ENCODE measurements around the gene TJP1.
"Not testable (repeated sequence)": the region's sequence is repeated elsewhere in the genome, so short reads cannot be mapped to it uniquely, and the experiment has no call there.

The TJP1 gene

GRCh38 chr15:29731865-29732264 lies 90.4 kb downstream of the TJP1 start:
- no peak overlapping the region for H3K27ac ChIP-seq (ENCODE audit: poor library complexity, severe bottlenecking)
- no peak for TF ChIP-seq CTCF (IDR thresholded peaks at IDR 0.05; ENCODE audit: poor library complexity, severe bottlenecking)

GRCh38 chr15:29730471-29730870 lies 91.8 kb downstream of the TJP1 start:
- not testable (repeated sequence) for H3K4me3 ChIP-seq (ENCODE audit: severe bottlenecking); DNase-seq (ENCODE audit: low spot score); H3K27me3 ChIP-seq (ENCODE audit: insufficient read depth, poor library complexity, severe bottlenecking); H3K9me3 ChIP-seq (ENCODE audit: severe bottlenecking); ATAC-seq (ENCODE audit: low read depth); H3K27ac ChIP-seq (ENCODE audit: poor library complexity, severe bottlenecking)
- Histone ChIP-seq H3K36me3 (ENCODE audit: low read depth) (peaks cover 94% of the 10 kb centered on the region), H3K4me1 (ENCODE audit: insufficient read depth, poor library complexity, severe bottlenecking) (peaks cover 11% of the 10 kb centered on the region)

More at GRCh38 chr15:29731865-29732264, 90.4 kb downstream of the TJP1 start:
- Histone ChIP-seq H3K9me3 (ENCODE audit: severe bottlenecking) (no peaks in the 10 kb centered on the region), H3K4me1 (ENCODE audit: insufficient read depth, poor library complexity, severe bottlenecking) (peaks cover 25% of the 10 kb centered on the region), H3K4me3 (ENCODE audit: severe bottlenecking) (no peak overlapping the region), H3K36me3 (ENCODE audit: low read depth) (peaks cover 94% of the 10 kb centered on the region), H3K27me3 (ENCODE audit: insufficient read depth, poor library complexity, severe bottlenecking) (no peaks in the 10 kb centered on the region)
- ATAC-seq (ENCODE audit: low read depth) = no peak
- DNase-seq (ENCODE audit: low spot score) = no peak

GRCh38 chr15:29728418-29728817 lies 93.8 kb downstream of the TJP1 start:
- H3K27ac ChIP-seq (ENCODE audit: poor library complexity, severe bottlenecking) = no peak overlapping the region
- H3K9me3 ChIP-seq (ENCODE audit: severe bottlenecking) = no peaks in the 10 kb centered on the region
- TF ChIP-seq CTCF (IDR thresholded peaks at IDR 0.05; ENCODE audit: poor library complexity, severe bottlenecking) = no peak
- H3K27me3 ChIP-seq (ENCODE audit: insufficient read depth, poor library complexity, severe bottlenecking) = no peaks in the 10 kb centered on the region
- DNase-seq (ENCODE audit: low spot score) = no peak
- no peaks in the 10 kb centered on the region for H3K4me1 ChIP-seq (ENCODE audit: insufficient read depth, poor library complexity, severe bottlenecking)
- ATAC-seq (ENCODE audit: low read depth) = peak; percentile 19; the same call in 1 of the 3 replicates
- peaks cover 94% of the 10 kb centered on the region for H3K36me3 ChIP-seq (ENCODE audit: low read depth)
- H3K4me3 ChIP-seq (ENCODE audit: severe bottlenecking) = no peak overlapping the region

GRCh38 chr15:29727871-29728270 lies 94.4 kb downstream of the TJP1 start:
- TF ChIP-seq CTCF (IDR thresholded peaks at IDR 0.05; ENCODE audit: poor library complexity, severe bottlenecking) = no peak
- peaks cover 94% of the 10 kb centered on the region for H3K36me3 ChIP-seq (ENCODE audit: low read depth)
- no peaks in the 10 kb centered on the region for H3K4me1 ChIP-seq (ENCODE audit: insufficient read depth, poor library complexity, severe bottlenecking)
- no peaks in the 10 kb centered on the region for H3K27me3 ChIP-seq (ENCODE audit: insufficient read depth, poor library complexity, severe bottlenecking)
- no peak overlapping the region for H3K27ac ChIP-seq (ENCODE audit: poor library complexity, severe bottlenecking)
- no peaks in the 10 kb centered on the region for H3K9me3 ChIP-seq (ENCODE audit: severe bottlenecking)
- no peak for ATAC-seq (ENCODE audit: low read depth)
- no peak overlapping the region for H3K4me3 ChIP-seq (ENCODE audit: severe bottlenecking)
- DNase-seq (ENCODE audit: low spot score) = no peak

GRCh38 chr15:29726553-29726952 lies 95.7 kb downstream of the TJP1 start:
- no peaks in the 10 kb centered on the region for H3K27me3 ChIP-seq (ENCODE audit: insufficient read depth, poor library complexity, severe bottlenecking)
- ATAC-seq (ENCODE audit: low read depth) (no peak), DNase-seq (ENCODE audit: low spot score) (no peak)
- H3K27ac ChIP-seq (ENCODE audit: poor library complexity, severe bottlenecking) = no peak overlapping the region
- H3K9me3 ChIP-seq (ENCODE audit: severe bottlenecking) = no peaks in the 10 kb centered on the region
- no peak overlapping the region for H3K4me3 ChIP-seq (ENCODE audit: severe bottlenecking)
- no peaks in the 10 kb centered on the region for H3K4me1 ChIP-seq (ENCODE audit: insufficient read depth, poor library complexity, severe bottlenecking)
- TF ChIP-seq CTCF (IDR thresholded peaks at IDR 0.05; ENCODE audit: poor library complexity, severe bottlenecking) = no peak
- H3K36me3 ChIP-seq (ENCODE audit: low read depth) = peaks cover 94% of the 10 kb centered on the region
